Keratinocyte (primary cell): ENCODE data around the gene CREG1. TPM values are rescaled to one million over a fixed set of nuclear protein-coding genes. Genes with fewer than 3 reads are reported as not detected.
"Not testable (repeated sequence)": the region's sequence is repeated elsewhere in the genome, so short reads cannot be mapped to it uniquely, and the experiment has no call there.

Experiments used
- DNase-seq: peaks from one replicate; pipeline ENCODE4 v3.0.0-alpha.2; 2011; ENCODE audit warnings: low read depth, missing footprints, low spot score
- FAIRE-seq: peaks from 2 replicates; lab custom pipeline; 2011; peaks lifted over from hg19 to GRCh38; lab: Jason Lieb, UNC
- H2AFZ ChIP-seq: 2 replicates; pipeline ENCODE4 v1.6.0; 2012; ENCODE audit warnings: low read length, control low read depth, inconsistent platforms; ENCODE audit not compliant: control insufficient read depth
- H3K27ac ChIP-seq: 2 replicates; pipeline ENCODE4 v1.5.1; 2011; ENCODE audit warnings: low read length; ENCODE audit not compliant: control insufficient read depth, insufficient read depth
- H3K27me3 ChIP-seq: 3 replicates; pipeline ENCODE4 v1.6.0; 2011; ENCODE audit warnings: low read length; ENCODE audit not compliant: control insufficient read depth, insufficient read depth; ENCODE audit errors: extremely low read depth
- H3K36me3 ChIP-seq, 2 experiments: 2 replicates in 1 of 2; 3 replicates in 1 of 2; pipeline ENCODE4 v1.5.1; 2011; ENCODE audit warnings: low read length in 2 of 2, mild to moderate bottlenecking in 1 of 2; ENCODE audit not compliant: control insufficient read depth in 2 of 2, insufficient read depth in 2 of 2; ENCODE audit errors: extremely low read depth in 1 of 2
- H3K4me1 ChIP-seq: 3 replicates; pipeline ENCODE4 v1.5.1; 2011; ENCODE audit warnings: low read length; ENCODE audit not compliant: control insufficient read depth, insufficient read depth; ENCODE audit errors: extremely low read depth
- H3K4me2 ChIP-seq: 3 replicates; pipeline ENCODE4 v1.6.0; 2011; ENCODE audit warnings: low read depth, low read length; ENCODE audit not compliant: control insufficient read depth, insufficient read depth; ENCODE audit errors: extremely low read depth
- H3K4me3 ChIP-seq, 3 experiments: fragments of 200-600 bp in 1 of 3; sonication (generic) in 1 of 3; 2 replicates in 2 of 3; 3 replicates in 1 of 3; pipeline ENCODE4 v1.5.1; 2011 to 2016; ENCODE audit warnings: low read length in 3 of 3, mild to moderate bottlenecking in 3 of 3, control low read depth in 2 of 3, inconsistent platforms in 1 of 3, low read depth in 1 of 3, mixed read lengths in 1 of 3, mixed run types in 1 of 3, moderate library complexity in 1 of 3; ENCODE audit not compliant: control insufficient read depth in 2 of 3, insufficient read depth in 2 of 3; ENCODE audit errors: extremely low read depth in 1 of 3
- H3K79me2 ChIP-seq: 2 replicates; pipeline ENCODE4 v1.6.0; 2012; ENCODE audit warnings: low read length; ENCODE audit not compliant: control insufficient read depth, insufficient read depth
- H3K9ac ChIP-seq: 3 replicates; pipeline ENCODE4 v1.6.0; 2011; ENCODE audit warnings: low read length; ENCODE audit not compliant: control insufficient read depth, insufficient read depth; ENCODE audit errors: extremely low read depth
- H3K9me1 ChIP-seq: 3 replicates; pipeline ENCODE4 v1.6.0; 2011; ENCODE audit warnings: low read length; ENCODE audit not compliant: control insufficient read depth, insufficient read depth; ENCODE audit errors: extremely low read depth
- H3K9me3 ChIP-seq: 2 replicates; pipeline ENCODE4 v1.5.1; 2012; ENCODE audit warnings: low read depth, low read length; ENCODE audit not compliant: control insufficient read depth
- H4K20me1 ChIP-seq: 3 replicates; pipeline ENCODE4 v1.6.0; 2011; ENCODE audit warnings: low read length; ENCODE audit not compliant: control insufficient read depth, insufficient read depth; ENCODE audit errors: extremely low read depth
- EZH2 ChIP-seq: IDR thresholded peaks from one replicate; pipeline ENCODE4 v1.6.1; 2012; ENCODE audit warnings: inconsistent platforms, mild to moderate bottlenecking, low read length, moderate library complexity
- dilution Hi-C: fragments of 300-500 bp; cut with MboI; formaldehyde crosslinking; loops from one replicate; pipeline ENCODE4 v1.7.0; 2020; ENCODE audit warnings: low sequenced_read_pairs; ENCODE audit not compliant: extremely low pct_ligation_motif_present
- polyA plus RNA-seq, 5 experiments: library from polyadenylated mRNA; depleted of rRNA in 3 of 5; stranded (reverse) in 3 of 5; stranded (forward) in 1 of 5; unstranded in 1 of 5; fragments of >200 nt; gene quantifications; 1 replicate in 1 of 5; 2 replicates in 3 of 5; 3 replicates in 1 of 5; pipeline versions ENCODE4 v1.2.1 to v1.2.3, GENCODE V29; 2011 to 2012; ENCODE audit warnings: missing spikeins in 2 of 5, low read depth in 1 of 5, low replicate concordance in 1 of 5
- TF ChIP-seq, protein P1 (sequence below), 3 experiments: IDR thresholded peaks in 1 of 3; conservative IDR thresholded peaks in 1 of 3; optimal IDR thresholded peaks in 1 of 3; 2 replicates in 2 of 3; 3 replicates in 1 of 3; pipeline versions ENCODE3 to v1.5.1; 2011; ENCODE audit warnings: low read length in 3 of 3, mild to moderate bottlenecking in 3 of 3, moderate library complexity in 2 of 3, control low read depth in 1 of 3, inconsistent platforms in 1 of 3; ENCODE audit not compliant: insufficient read depth in 2 of 3; ENCODE audit errors: extremely low read depth in 1 of 3

CREG1 gene
- polyA plus RNA-seq, 1 donor (not counting 4 experiments of a cell fraction or from before 2014, with no cell fraction given) = 68.8 TPM

DNA sequence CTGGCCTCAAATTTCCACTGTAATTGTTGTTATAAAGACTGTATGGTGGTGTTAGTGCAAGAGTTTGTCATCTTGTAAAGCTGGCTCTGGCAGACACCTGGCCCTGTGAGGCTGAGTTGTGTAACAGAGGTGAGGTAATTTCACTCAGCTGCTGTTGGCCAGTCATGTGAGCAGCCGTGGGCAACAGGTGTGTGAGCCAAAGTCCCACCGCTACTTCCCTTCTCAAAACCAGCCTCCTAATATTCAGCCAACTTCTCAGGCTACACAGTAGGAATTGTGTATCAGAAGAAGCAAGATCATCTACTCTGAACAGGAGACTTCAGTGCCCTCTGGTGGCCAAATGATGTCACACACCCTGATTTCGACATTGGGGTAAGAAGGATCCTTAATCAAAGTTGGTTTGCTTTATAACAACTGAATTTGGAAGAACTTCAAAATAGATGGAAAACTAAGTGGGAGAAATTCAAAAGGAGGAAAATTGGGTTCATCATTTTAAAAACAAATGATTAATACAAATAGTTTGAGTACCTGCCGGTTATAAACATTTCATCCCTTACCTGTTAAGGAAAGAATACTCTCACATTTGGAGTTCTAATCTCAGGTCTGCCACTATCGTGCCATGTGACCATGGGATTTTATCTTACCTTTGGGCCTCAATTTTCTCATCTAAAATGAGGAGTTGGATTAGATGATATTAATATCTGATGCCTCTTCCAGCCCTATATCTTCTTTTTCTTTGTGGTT lies 2.6 kb upstream of the CREG1 start:
- H4K20me1 ChIP-seq = no peaks in the 10 kb centered on the region
- H3K9me1 ChIP-seq = no peaks in the 10 kb centered on the region
- dilution Hi-C loops = no loop called here
- H3K36me3 ChIP-seq = no peaks in the 10 kb centered on the region
- no peak overlapping the region for H3K4me3 ChIP-seq
- H3K4me1 ChIP-seq = peaks cover 18% of the 10 kb centered on the region
- DNase-seq = peak; percentile 60
- no peak overlapping the region for H3K9ac ChIP-seq
- TF ChIP-seq EZH2 = no peak
- TF ChIP-seq, protein P1, sequence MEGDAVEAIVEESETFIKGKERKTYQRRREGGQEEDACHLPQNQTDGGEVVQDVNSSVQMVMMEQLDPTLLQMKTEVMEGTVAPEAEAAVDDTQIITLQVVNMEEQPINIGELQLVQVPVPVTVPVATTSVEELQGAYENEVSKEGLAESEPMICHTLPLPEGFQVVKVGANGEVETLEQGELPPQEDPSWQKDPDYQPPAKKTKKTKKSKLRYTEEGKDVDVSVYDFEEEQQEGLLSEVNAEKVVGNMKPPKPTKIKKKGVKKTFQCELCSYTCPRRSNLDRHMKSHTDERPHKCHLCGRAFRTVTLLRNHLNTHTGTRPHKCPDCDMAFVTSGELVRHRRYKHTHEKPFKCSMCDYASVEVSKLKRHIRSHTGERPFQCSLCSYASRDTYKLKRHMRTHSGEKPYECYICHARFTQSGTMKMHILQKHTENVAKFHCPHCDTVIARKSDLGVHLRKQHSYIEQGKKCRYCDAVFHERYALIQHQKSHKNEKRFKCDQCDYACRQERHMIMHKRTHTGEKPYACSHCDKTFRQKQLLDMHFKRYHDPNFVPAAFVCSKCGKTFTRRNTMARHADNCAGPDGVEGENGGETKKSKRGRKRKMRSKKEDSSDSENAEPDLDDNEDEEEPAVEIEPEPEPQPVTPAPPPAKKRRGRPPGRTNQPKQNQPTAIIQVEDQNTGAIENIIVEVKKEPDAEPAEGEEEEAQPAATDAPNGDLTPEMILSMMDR (optimal IDR thresholded peaks at IDR 0.05 in 1 of 3, IDR thresholded peaks at IDR 0.05 in 1 of 3, conservative IDR thresholded peaks at IDR 0.05 in 1 of 3; ENCODE audit: extremely low read depth in 1 of 3, insufficient read depth in 2 of 3, low read length in 3 of 3) = peak; percentile 79 to 94 (median 82)
- no peak overlapping the region for H3K27ac ChIP-seq
- H2AFZ ChIP-seq = no peak overlapping the region
- H3K79me2 ChIP-seq = no peaks in the 10 kb centered on the region
- no peaks in the 10 kb centered on the region for H3K9me3 ChIP-seq
- peak; percentile 91 for FAIRE-seq
- H3K4me2 ChIP-seq = no peak overlapping the region
- H3K27me3 ChIP-seq = no peaks in the 10 kb centered on the region

DNA sequence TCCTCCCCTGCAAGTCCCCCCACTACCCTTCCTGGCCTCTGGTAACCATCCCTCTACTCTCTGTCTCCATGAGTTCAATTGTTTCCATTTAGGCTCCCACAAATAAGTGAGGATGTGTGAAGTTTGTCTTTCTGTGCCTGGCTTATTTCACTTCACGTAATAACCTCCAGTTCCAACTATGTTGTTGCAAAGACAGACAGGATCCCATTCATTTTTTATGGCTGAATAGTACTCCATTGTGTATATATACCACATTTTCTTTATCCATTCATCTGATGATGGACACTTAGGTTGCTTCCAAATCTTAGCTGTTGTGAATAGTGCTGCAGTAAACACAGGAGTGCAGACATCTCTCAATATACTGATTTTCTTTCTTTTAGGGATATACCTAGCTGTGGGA lies 1.5 kb upstream of the CREG1 start:
- H3K4me3 ChIP-seq, H3K9ac ChIP-seq, FAIRE-seq, H3K9me3 ChIP-seq, H2AFZ ChIP-seq, dilution Hi-C loops, H3K9me1 ChIP-seq, DNase-seq, H4K20me1 ChIP-seq, H3K27me3 ChIP-seq, H3K79me2 ChIP-seq, H3K4me2 ChIP-seq, H3K27ac ChIP-seq, H3K36me3 ChIP-seq: not testable (repeated sequence)
- H3K4me1 ChIP-seq = peaks cover 18% of the 10 kb centered on the region
